ENCODE results near the gene NKIRAS1. TPM values are rescaled to one million over a fixed set of nuclear protein-coding genes. Genes with fewer than 3 reads are reported as not detected.

NKIRAS1 gene
- total RNA-seq, 4 donors from 2014 or later: 23.4 to 29.4 (median 26.8) TPM

DNA sequence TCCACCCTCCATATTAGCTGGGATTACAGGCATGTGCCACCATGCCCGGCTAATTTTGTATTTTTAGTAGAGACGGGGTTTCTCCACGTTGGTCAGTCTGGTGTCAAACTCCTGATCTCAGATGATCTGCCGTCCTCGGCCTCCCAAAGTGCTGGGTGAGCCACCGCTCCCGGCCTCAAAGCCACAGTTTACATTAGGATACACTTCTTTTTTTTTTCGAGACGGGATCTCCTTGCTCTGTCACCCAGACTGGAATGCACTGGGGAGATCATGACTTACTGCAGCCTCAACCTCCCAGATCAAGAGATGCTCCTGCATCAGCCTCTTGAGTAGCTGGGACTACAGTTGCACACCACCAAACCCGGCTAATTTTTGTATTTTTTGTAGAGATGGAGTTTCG is 25.8 kb upstream of the NKIRAS1 start:
- DNase-seq (ENCODE audit: extremely low spot score): no peak
- TF ChIP-seq EP300 (IDR thresholded peaks at IDR 0.05) (no peak), POLR2A (IDR thresholded peaks at IDR 0.05; ENCODE audit: low read depth) (no peak), POLR2AphosphoS5 (IDR thresholded peaks at IDR 0.05) (no peak)
- TF ChIP-seq, protein P1, sequence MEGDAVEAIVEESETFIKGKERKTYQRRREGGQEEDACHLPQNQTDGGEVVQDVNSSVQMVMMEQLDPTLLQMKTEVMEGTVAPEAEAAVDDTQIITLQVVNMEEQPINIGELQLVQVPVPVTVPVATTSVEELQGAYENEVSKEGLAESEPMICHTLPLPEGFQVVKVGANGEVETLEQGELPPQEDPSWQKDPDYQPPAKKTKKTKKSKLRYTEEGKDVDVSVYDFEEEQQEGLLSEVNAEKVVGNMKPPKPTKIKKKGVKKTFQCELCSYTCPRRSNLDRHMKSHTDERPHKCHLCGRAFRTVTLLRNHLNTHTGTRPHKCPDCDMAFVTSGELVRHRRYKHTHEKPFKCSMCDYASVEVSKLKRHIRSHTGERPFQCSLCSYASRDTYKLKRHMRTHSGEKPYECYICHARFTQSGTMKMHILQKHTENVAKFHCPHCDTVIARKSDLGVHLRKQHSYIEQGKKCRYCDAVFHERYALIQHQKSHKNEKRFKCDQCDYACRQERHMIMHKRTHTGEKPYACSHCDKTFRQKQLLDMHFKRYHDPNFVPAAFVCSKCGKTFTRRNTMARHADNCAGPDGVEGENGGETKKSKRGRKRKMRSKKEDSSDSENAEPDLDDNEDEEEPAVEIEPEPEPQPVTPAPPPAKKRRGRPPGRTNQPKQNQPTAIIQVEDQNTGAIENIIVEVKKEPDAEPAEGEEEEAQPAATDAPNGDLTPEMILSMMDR (IDR thresholded peaks at IDR 0.05): no peak
- no peaks in the 10 kb centered on the region for H3K27me3 ChIP-seq
- WGBS: 86% methylated on average over 11 of the region's 11 CpGs
- no peak overlapping the region for H3K4me3 ChIP-seq
- intact Hi-C loops (cut with DNase I): no loop called here
- peaks cover 0 to 4% (median 0%) of the 10 kb centered on the region in 4 donors for H3K9me3 ChIP-seq
- H3K36me3 ChIP-seq: no peaks in the 10 kb centered on the region
- peaks cover 16 to 23% (median 19%) of the 10 kb centered on the region in 4 donors for H3K4me1 ChIP-seq
- H3K27ac ChIP-seq (replicated peaks in 1 of 4): no peak overlapping the region

- H3K27ac ChIP-seq (replicated peaks in 1 of 4): no peak overlapping the region
- TF ChIP-seq EP300 (IDR thresholded peaks at IDR 0.05) (no peak), POLR2A (IDR thresholded peaks at IDR 0.05; ENCODE audit: low read depth) (no peak), POLR2AphosphoS5 (IDR thresholded peaks at IDR 0.05) (no peak)
- TF ChIP-seq, protein P1 (IDR thresholded peaks at IDR 0.05): no peak
- 98% methylated on average over 4 of the region's 4 CpGs for WGBS
- H3K27me3 ChIP-seq: no peaks in the 10 kb centered on the region
- intact Hi-C loops (cut with DNase I): no loop called here
- DNase-seq (ENCODE audit: extremely low spot score): no peak
- peaks cover 5 to 12% (median 8%) of the 10 kb centered on the region in 4 donors for H3K4me1 ChIP-seq
- H3K36me3 ChIP-seq: no peaks in the 10 kb centered on the region
- H3K9me3 ChIP-seq: peaks cover 0 to 4% (median 0%) of the 10 kb centered on the region in 4 donors
- H3K4me3 ChIP-seq: no peak overlapping the region
Measured at GRCh38 chr3:23941440-23941839, 24.6 kb upstream of the NKIRAS1 start.

- H3K27me3 ChIP-seq: no peaks in the 10 kb centered on the region
- intact Hi-C loops (cut with DNase I): no loop called here
- peaks cover 0 to 4% (median 0%) of the 10 kb centered on the region in 4 donors for H3K9me3 ChIP-seq
- no peak overlapping the region for H3K27ac ChIP-seq (replicated peaks in 1 of 4)
- 94% methylated on average over 5 of the region's 5 CpGs for WGBS
- H3K36me3 ChIP-seq: no peaks in the 10 kb centered on the region
- DNase-seq (ENCODE audit: extremely low spot score): no peak
- TF ChIP-seq, protein P1 (IDR thresholded peaks at IDR 0.05): no peak
- TF ChIP-seq POLR2A (IDR thresholded peaks at IDR 0.05; ENCODE audit: low read depth) (no peak), POLR2AphosphoS5 (IDR thresholded peaks at IDR 0.05) (no peak), EP300 (IDR thresholded peaks at IDR 0.05) (no peak)
- no peak overlapping the region for H3K4me3 ChIP-seq
- peaks cover 4 to 9% (median 7%) of the 10 kb centered on the region in 4 donors for H3K4me1 ChIP-seq
Measured at GRCh38 chr3:23940775-23941174, 24.0 kb upstream of the NKIRAS1 start.

DNA sequence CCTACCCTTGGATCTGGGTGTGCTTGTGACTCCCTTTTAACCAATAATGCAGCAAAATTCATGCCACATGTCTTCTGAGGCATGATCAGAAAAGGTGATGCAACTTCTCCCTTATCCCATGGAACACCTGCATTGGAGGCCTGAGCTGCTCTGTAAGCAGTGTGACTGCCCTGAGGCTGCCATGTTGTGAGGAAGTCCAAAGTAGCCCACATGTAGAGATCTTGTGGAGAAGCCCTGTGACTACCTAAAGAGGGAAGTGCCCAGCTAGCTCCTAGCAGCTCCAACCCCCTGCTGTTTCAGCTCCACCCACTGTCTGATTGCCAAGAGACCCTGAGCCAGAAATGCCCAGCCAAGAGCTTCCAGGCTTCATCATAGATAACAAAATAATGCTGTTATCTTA is 21.9 kb upstream of the NKIRAS1 start:
- Histone ChIP-seq H3K27ac (replicated peaks in 1 of 4) (no peak overlapping the region), H3K27me3 (no peaks in the 10 kb centered on the region), H3K4me3 (no peak overlapping the region), H3K4me1 (no peaks in the 10 kb centered on the region), H3K36me3 (no peaks in the 10 kb centered on the region), H3K9me3 (peaks cover 0 to 4% (median 0%) of the 10 kb centered on the region in 4 donors)
- TF ChIP-seq, protein P1 (IDR thresholded peaks at IDR 0.05): no peak
- TF ChIP-seq POLR2AphosphoS5 (IDR thresholded peaks at IDR 0.05): no peak
- no peak for TF ChIP-seq POLR2A (IDR thresholded peaks at IDR 0.05; ENCODE audit: low read depth)
- no peak for TF ChIP-seq EP300 (IDR thresholded peaks at IDR 0.05)
- intact Hi-C loops (cut with DNase I): no loop called here
- DNase-seq (ENCODE audit: extremely low spot score): no peak

DNA sequence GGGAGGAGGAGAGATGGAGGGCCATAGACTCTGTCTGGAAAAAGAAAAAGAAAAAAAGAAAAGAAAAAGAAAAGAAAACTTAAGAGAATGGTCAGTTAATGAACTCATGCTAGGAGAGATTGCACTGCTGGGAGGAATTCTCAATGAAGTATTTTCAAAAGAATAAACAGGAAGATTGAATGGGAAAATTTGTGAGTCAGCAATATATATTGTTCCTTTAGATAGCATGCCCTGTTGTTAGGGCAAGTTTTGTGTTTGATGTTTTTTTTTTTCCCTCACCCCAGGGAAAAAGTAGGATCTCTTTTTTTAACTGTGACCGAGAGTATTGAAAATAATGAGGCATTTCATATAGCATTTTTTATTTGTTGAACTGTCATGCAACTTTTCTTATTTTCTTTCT is 20.5 kb upstream of the NKIRAS1 start:
- H3K27ac ChIP-seq (replicated peaks in 1 of 4): no peak overlapping the region
- peaks cover 0 to 4% (median 0%) of the 10 kb centered on the region in 4 donors for H3K9me3 ChIP-seq
- no peak for DNase-seq (ENCODE audit: extremely low spot score)
- WGBS: 79% methylated on average over 1 of the region's 1 CpG
- H3K36me3 ChIP-seq: no peaks in the 10 kb centered on the region
- H3K4me3 ChIP-seq: no peak overlapping the region
- TF ChIP-seq EP300 (IDR thresholded peaks at IDR 0.05): no peak
- no peak for TF ChIP-seq POLR2AphosphoS5 (IDR thresholded peaks at IDR 0.05)
- TF ChIP-seq, protein P1 (IDR thresholded peaks at IDR 0.05): no peak
- no peak for TF ChIP-seq POLR2A (IDR thresholded peaks at IDR 0.05; ENCODE audit: low read depth)
- no peaks in the 10 kb centered on the region for H3K27me3 ChIP-seq
- H3K4me1 ChIP-seq: no peaks in the 10 kb centered on the region
- intact Hi-C loops (cut with DNase I): no loop called here

All from esophagus muscularis mucosa (tissue), 4 donors.